DOHH2 (cell line): Measurements from ENCODE around the gene FRMD3.

Experiments
- CTCF ChIP-seq: fragments of 200-600 bp; sonication (generic); IDR thresholded peaks from one replicate; pipeline ENCODE4 v1.5.1; 2014; ENCODE audit warnings: antibody characterized with exemption, mild to moderate bottlenecking, low read depth, low read length; ENCODE audit not compliant: poor library complexity, severe bottlenecking
- EZH2phosphoT487 ChIP-seq: fragments of 200-600 bp; sonication (generic); IDR thresholded peaks from 2 replicates; pipeline ENCODE4 v1.6.1; 2017; ENCODE audit warnings: borderline replicate concordance, mild to moderate bottlenecking, antibody characterized with exemption, low read length, moderate library complexity, mixed read lengths

DNA sequence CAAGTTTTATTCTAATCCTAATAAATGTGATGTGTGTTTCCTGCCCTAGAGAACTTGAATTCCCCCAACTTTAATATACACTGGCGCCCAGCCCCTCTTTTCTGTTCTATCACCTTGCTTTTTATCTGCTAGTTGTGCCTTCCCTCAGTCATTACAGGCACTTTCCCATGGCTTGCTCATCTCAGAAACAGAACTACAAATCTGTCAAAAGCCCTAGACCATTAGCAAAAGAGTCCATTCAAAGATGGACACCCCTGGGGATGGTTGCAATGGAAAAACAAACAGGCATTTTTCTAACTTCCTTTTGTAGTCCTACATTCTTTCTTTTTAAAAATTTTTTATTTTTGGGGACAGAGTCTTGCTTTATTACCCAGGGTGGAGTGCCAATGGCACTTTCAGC, 48.2 kb downstream of the FRMD3 start:
- TF ChIP-seq CTCF (no peak), EZH2phosphoT487 (no peak)
